Thyroid gland (tissue), 4 donors: ENCODE data around the gene MSL2.

Experiments used
- POLR2A ChIP-seq, 2 donors: fragments of 450-650 bp; IDR thresholded peaks; one replicate each; pipeline ENCODE4 v1.6.1; 2017; ENCODE audit warnings: antibody characterized with exemption in 2 of 2, mild to moderate bottlenecking in 2 of 2, moderate library complexity in 1 of 2
- TF ChIP-seq, protein P1 (sequence below), 6 experiments: fragments of 200-600 bp in 3 of 6; fragments of 450-650 bp in 3 of 6; sonication (generic) in 3 of 6; IDR thresholded peaks; one replicate each; pipeline ENCODE4 v1.5.1; 2016 to 2019; ENCODE audit warnings: antibody characterized with exemption in 6 of 6, mild to moderate bottlenecking in 2 of 6, inconsistent platforms in 1 of 6, moderate library complexity in 1 of 6

DNA sequence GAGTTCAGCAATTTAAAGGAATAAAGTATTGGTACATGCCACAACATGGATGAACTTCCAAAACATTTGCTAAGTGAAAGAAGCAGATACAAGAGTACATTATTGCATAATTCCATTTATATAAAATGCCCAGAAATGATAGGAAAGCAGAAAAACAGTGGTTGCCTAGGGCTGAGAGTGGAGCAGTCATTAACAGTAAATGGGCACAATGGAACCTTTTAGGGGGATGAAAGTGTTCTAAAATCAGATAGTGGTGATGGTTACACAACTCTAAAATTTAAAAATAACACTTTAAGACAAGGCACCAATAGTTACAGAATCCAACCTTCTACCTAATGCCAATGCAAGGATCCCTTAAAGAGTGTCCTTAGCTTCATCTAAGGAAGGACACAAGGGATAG is 34.6 kb downstream of the MSL2 start:
- TF ChIP-seq POLR2A (IDR thresholded peaks at IDR 0.05) = no peak
- TF ChIP-seq, protein P1, sequence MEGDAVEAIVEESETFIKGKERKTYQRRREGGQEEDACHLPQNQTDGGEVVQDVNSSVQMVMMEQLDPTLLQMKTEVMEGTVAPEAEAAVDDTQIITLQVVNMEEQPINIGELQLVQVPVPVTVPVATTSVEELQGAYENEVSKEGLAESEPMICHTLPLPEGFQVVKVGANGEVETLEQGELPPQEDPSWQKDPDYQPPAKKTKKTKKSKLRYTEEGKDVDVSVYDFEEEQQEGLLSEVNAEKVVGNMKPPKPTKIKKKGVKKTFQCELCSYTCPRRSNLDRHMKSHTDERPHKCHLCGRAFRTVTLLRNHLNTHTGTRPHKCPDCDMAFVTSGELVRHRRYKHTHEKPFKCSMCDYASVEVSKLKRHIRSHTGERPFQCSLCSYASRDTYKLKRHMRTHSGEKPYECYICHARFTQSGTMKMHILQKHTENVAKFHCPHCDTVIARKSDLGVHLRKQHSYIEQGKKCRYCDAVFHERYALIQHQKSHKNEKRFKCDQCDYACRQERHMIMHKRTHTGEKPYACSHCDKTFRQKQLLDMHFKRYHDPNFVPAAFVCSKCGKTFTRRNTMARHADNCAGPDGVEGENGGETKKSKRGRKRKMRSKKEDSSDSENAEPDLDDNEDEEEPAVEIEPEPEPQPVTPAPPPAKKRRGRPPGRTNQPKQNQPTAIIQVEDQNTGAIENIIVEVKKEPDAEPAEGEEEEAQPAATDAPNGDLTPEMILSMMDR (IDR thresholded peaks at IDR 0.05) = no peak
